ENCODE results near the gene OR6B2.

The OR6B2 gene

GRCh38 chr2:240066489-240066888, 36.3 kb upstream of the OR6B2 start:
- WGBS (ENCODE audit: insufficient coverage) = 75% methylated on average over 5 of the region's 5 CpGs
- H3K4me3 ChIP-seq (ENCODE audit: control insufficient read depth in 1 of 7, extremely low read depth in 1 of 7, insufficient read depth in 4 of 7, low read depth in 2 of 7, low read length in 6 of 7) = no peak overlapping the region
- ChIA-PET POLR2A (no interaction called here), CTCF (interaction anchor here (9.1 kb wide), 1 partner anchor 76 kb away, joined by 161 read pairs; the partner anchor contains the start of gene OTOS)
- H3K9me3 ChIP-seq (ENCODE audit: control extremely low read depth in 1 of 5, control insufficient read depth in 4 of 5, insufficient read depth in 2 of 5, low read depth in 1 of 5, low read length in 4 of 5) = peaks cover 0 to 4% (median 0%) of the 10 kb centered on the region in 5 experiments
- DNase-seq = no peak
- H3K36me3 ChIP-seq (ENCODE audit: control insufficient read depth in 4 of 4, insufficient read depth in 4 of 4, low read length in 3 of 4) = no peaks in the 10 kb centered on the region
- no peaks in the 10 kb centered on the region for H3K4me1 ChIP-seq (ENCODE audit: control extremely low read depth in 1 of 4, control insufficient read depth in 4 of 4, insufficient read depth in 4 of 4, low read length in 3 of 4)
- peaks cover 8 to 23% (median 15%) of the 10 kb centered on the region in 5 experiments for H3K27me3 ChIP-seq (replicated peaks in 2 of 5; ENCODE audit: control insufficient read depth in 4 of 5, insufficient read depth in 5 of 5, low read length in 4 of 5)
- no peak overlapping the region for H3K27ac ChIP-seq (ENCODE audit: insufficient read depth in 1 of 2, low read depth in 1 of 2, low read length in 2 of 2, poor library complexity in 1 of 2, severe bottlenecking in 2 of 2)

- POLR2A ChIA-PET = no interaction called here
- 100% methylated on average over 3 of the region's 4 CpGs for WGBS (ENCODE audit: insufficient coverage)
- peaks cover 0 to 4% (median 0%) of the 10 kb centered on the region in 5 experiments for H3K9me3 ChIP-seq (ENCODE audit: control extremely low read depth in 1 of 5, control insufficient read depth in 4 of 5, insufficient read depth in 2 of 5, low read depth in 1 of 5, low read length in 4 of 5)
- H3K27me3 ChIP-seq (replicated peaks in 2 of 5; ENCODE audit: control insufficient read depth in 4 of 5, insufficient read depth in 5 of 5, low read length in 4 of 5) = peaks cover 8 to 27% (median 17%) of the 10 kb centered on the region in 5 experiments
- no peaks in the 10 kb centered on the region for H3K4me1 ChIP-seq (ENCODE audit: control extremely low read depth in 1 of 4, control insufficient read depth in 4 of 4, insufficient read depth in 4 of 4, low read length in 3 of 4)
- no peaks in the 10 kb centered on the region for H3K36me3 ChIP-seq (ENCODE audit: control insufficient read depth in 4 of 4, insufficient read depth in 4 of 4, low read length in 3 of 4)
- CTCF ChIA-PET = interaction anchor here (9.1 kb wide), 1 partner anchor 77 kb away, joined by 161 read pairs; the partner anchor contains the start of gene OTOS
- H3K4me3 ChIP-seq (ENCODE audit: control insufficient read depth in 1 of 7, extremely low read depth in 1 of 7, insufficient read depth in 4 of 7, low read depth in 2 of 7, low read length in 6 of 7) = no peak overlapping the region
- DNase-seq = no peak
- H3K27ac ChIP-seq (ENCODE audit: insufficient read depth in 1 of 2, low read depth in 1 of 2, low read length in 2 of 2, poor library complexity in 1 of 2, severe bottlenecking in 2 of 2) = no peak overlapping the region
Measured at GRCh38 chr2:240064898-240065297, 34.7 kb upstream of the OR6B2 start.

GRCh38 chr2:240060977-240061591, 30.9 kb upstream of the OR6B2 start:
- H3K36me3 ChIP-seq (ENCODE audit: control insufficient read depth in 4 of 4, insufficient read depth in 4 of 4, low read length in 3 of 4) = no peaks in the 10 kb centered on the region
- no peak overlapping the region for H3K4me3 ChIP-seq (ENCODE audit: control insufficient read depth in 1 of 7, extremely low read depth in 1 of 7, insufficient read depth in 4 of 7, low read depth in 2 of 7, low read length in 6 of 7)
- peak; percentile 46 to 74 (median 66) for DNase-seq
- peaks cover 10 to 45% (median 11%) of the 10 kb centered on the region in 5 experiments for H3K27me3 ChIP-seq (replicated peaks in 2 of 5; ENCODE audit: control insufficient read depth in 4 of 5, insufficient read depth in 5 of 5, low read length in 4 of 5)
- 0% methylated on average over 1 of the region's 4 CpGs for WGBS (ENCODE audit: insufficient coverage)
- H3K9me3 ChIP-seq (ENCODE audit: control extremely low read depth in 1 of 5, control insufficient read depth in 4 of 5, insufficient read depth in 2 of 5, low read depth in 1 of 5, low read length in 4 of 5) = no peaks in the 10 kb centered on the region
- no peaks in the 10 kb centered on the region for H3K4me1 ChIP-seq (ENCODE audit: control extremely low read depth in 1 of 4, control insufficient read depth in 4 of 4, insufficient read depth in 4 of 4, low read length in 3 of 4)
- H3K27ac ChIP-seq (ENCODE audit: insufficient read depth in 1 of 2, low read depth in 1 of 2, low read length in 2 of 2, poor library complexity in 1 of 2, severe bottlenecking in 2 of 2) = no peak overlapping the region
- ChIA-PET POLR2A (no interaction called here), CTCF (interaction anchor here (0.9 to 9.1 kb wide), 9 partner anchors 8 to 91 kb away, joined by 3 to 161 read pairs (median 5); partner anchors contain the start of gene OTOS)

- H3K36me3 ChIP-seq (ENCODE audit: control insufficient read depth in 4 of 4, insufficient read depth in 4 of 4, low read length in 3 of 4) = no peaks in the 10 kb centered on the region
- ChIA-PET CTCF (interaction anchor here (0.9 kb wide), 1 partner anchor 87 kb away, joined by 4 read pairs; no protein-coding TSS in a partner anchor), POLR2A (no interaction called here)
- no peaks in the 10 kb centered on the region for H3K9me3 ChIP-seq (ENCODE audit: control extremely low read depth in 1 of 5, control insufficient read depth in 4 of 5, insufficient read depth in 2 of 5, low read depth in 1 of 5, low read length in 4 of 5)
- no peak overlapping the region for H3K27ac ChIP-seq (ENCODE audit: insufficient read depth in 1 of 2, low read depth in 1 of 2, low read length in 2 of 2, poor library complexity in 1 of 2, severe bottlenecking in 2 of 2)
- H3K4me1 ChIP-seq (ENCODE audit: control extremely low read depth in 1 of 4, control insufficient read depth in 4 of 4, insufficient read depth in 4 of 4, low read length in 3 of 4) = no peaks in the 10 kb centered on the region
- H3K27me3 ChIP-seq (replicated peaks in 2 of 5; ENCODE audit: control insufficient read depth in 4 of 5, insufficient read depth in 5 of 5, low read length in 4 of 5) = peaks cover 1 to 68% (median 9%) of the 10 kb centered on the region in 5 experiments
- WGBS (ENCODE audit: insufficient coverage) = 89% methylated on average over 8 of the region's 11 CpGs
- no peak for DNase-seq
- no peak overlapping the region for H3K4me3 ChIP-seq (ENCODE audit: control insufficient read depth in 1 of 7, extremely low read depth in 1 of 7, insufficient read depth in 4 of 7, low read depth in 2 of 7, low read length in 6 of 7)
Measured at GRCh38 chr2:240056678-240057077, 26.4 kb upstream of the OR6B2 start.

- no peak for DNase-seq
- H3K36me3 ChIP-seq (ENCODE audit: control insufficient read depth in 4 of 4, insufficient read depth in 4 of 4, low read length in 3 of 4) = no peaks in the 10 kb centered on the region
- no peaks in the 10 kb centered on the region for H3K9me3 ChIP-seq (ENCODE audit: control extremely low read depth in 1 of 5, control insufficient read depth in 4 of 5, insufficient read depth in 2 of 5, low read depth in 1 of 5, low read length in 4 of 5)
- POLR2A ChIA-PET = no interaction called here
- H3K27me3 ChIP-seq (replicated peaks in 2 of 5; ENCODE audit: control insufficient read depth in 4 of 5, insufficient read depth in 5 of 5, low read length in 4 of 5) = peaks cover 3 to 78% (median 15%) of the 10 kb centered on the region in 5 experiments
- no peaks in the 10 kb centered on the region for H3K4me1 ChIP-seq (ENCODE audit: control extremely low read depth in 1 of 4, control insufficient read depth in 4 of 4, insufficient read depth in 4 of 4, low read length in 3 of 4)
- H3K27ac ChIP-seq (ENCODE audit: insufficient read depth in 1 of 2, low read depth in 1 of 2, low read length in 2 of 2, poor library complexity in 1 of 2, severe bottlenecking in 2 of 2) = no peak overlapping the region
- no peak overlapping the region for H3K4me3 ChIP-seq (ENCODE audit: control insufficient read depth in 1 of 7, extremely low read depth in 1 of 7, insufficient read depth in 4 of 7, low read depth in 2 of 7, low read length in 6 of 7)
- CTCF ChIA-PET = no interaction called here
- 55% methylated on average over 10 of the region's 13 CpGs for WGBS (ENCODE audit: insufficient coverage)
Measured at GRCh38 chr2:240055177-240055917, 25.1 kb upstream of the OR6B2 start.

- no peak for DNase-seq
- H3K27me3 ChIP-seq (replicated peaks in 2 of 5; ENCODE audit: control insufficient read depth in 4 of 5, insufficient read depth in 5 of 5, low read length in 4 of 5) = peaks cover 3 to 83% (median 17%) of the 10 kb centered on the region in 5 experiments
- ChIA-PET CTCF (interaction anchor here (0.8 kb wide), 1 partner anchor 8 kb away, joined by 3 read pairs; no protein-coding TSS in a partner anchor), POLR2A (no interaction called here)
- H3K27ac ChIP-seq (ENCODE audit: insufficient read depth in 1 of 2, low read depth in 1 of 2, low read length in 2 of 2, poor library complexity in 1 of 2, severe bottlenecking in 2 of 2) = no peak within 1 kb of the TSS
- no peaks in the 10 kb centered on the region for H3K4me1 ChIP-seq (ENCODE audit: control extremely low read depth in 1 of 4, control insufficient read depth in 4 of 4, insufficient read depth in 4 of 4, low read length in 3 of 4)
- no peaks in the 10 kb centered on the region for H3K36me3 ChIP-seq (ENCODE audit: control insufficient read depth in 4 of 4, insufficient read depth in 4 of 4, low read length in 3 of 4)
- H3K4me3 ChIP-seq (ENCODE audit: control insufficient read depth in 1 of 7, extremely low read depth in 1 of 7, insufficient read depth in 4 of 7, low read depth in 2 of 7, low read length in 6 of 7) = no peak within 1 kb of the TSS
- 67% methylated on average over 22 of the region's 28 CpGs for WGBS (ENCODE audit: insufficient coverage)
- H3K9me3 ChIP-seq (ENCODE audit: control extremely low read depth in 1 of 5, control insufficient read depth in 4 of 5, insufficient read depth in 2 of 5, low read depth in 1 of 5, low read length in 4 of 5) = no peaks in the 10 kb centered on the region
Measured at GRCh38 chr2:240053173-240054155, 23.2 kb upstream of the OR6B2 start, which contains the start of gene OR6B3. Gene OR6B3 (minus strand): TSS chr2:240053521.
